NCI-H446 (cell line): ENCODE measurements around the gene METTL3.
"Not testable (repeated sequence)": the region's sequence is repeated elsewhere in the genome, so short reads cannot be mapped to it uniquely, and the experiment has no call there.

ENCODE experiments used
- DNase-seq, 2 experiments: peaks; one replicate each; lab custom pipeline; 2025; lab: John Stamatoyannopoulos, UW

METTL3 gene

GRCh38 chr14:21510735-21511657 is at the start of gene METTL3:
Gene METTL3 (minus strand): TSS chr14:21511340. CDS start chr14:21511223, 117 bp downstream.
- peak; percentile 96 to 99 for DNase-seq

GRCh38 chr14:21558703-21559170 is 47.6 kb upstream of the METTL3 start:
- DNase-seq: no peak

GRCh38 chr14:21557084-21557901 is 46.2 kb upstream of the METTL3 start:
- DNase-seq: peak; percentile 88 to 93

GRCh38 chr14:21556378-21557083 is 45.4 kb upstream of the METTL3 start:
- DNase-seq: no peak

- DNase-seq: no peak
Measured at GRCh38 chr14:21553266-21553665, 42.1 kb upstream of the METTL3 start.

GRCh38 chr14:21544588-21544987 is 33.4 kb upstream of the METTL3 start:
- DNase-seq: not testable (repeated sequence)

- peak in 1 of 2 experiments; percentile 49 for DNase-seq
Measured at GRCh38 chr14:21543963-21544362, 32.8 kb upstream of the METTL3 start.

GRCh38 chr14:21543521-21543960 is 32.4 kb upstream of the METTL3 start:
- DNase-seq: peak in 1 of 2 experiments; percentile 59

- DNase-seq: no peak
Measured at GRCh38 chr14:21541413-21542074, 30.4 kb upstream of the METTL3 start.

- DNase-seq: no peak
Measured at GRCh38 chr14:21539189-21539940, 28.2 kb upstream of the METTL3 start.

GRCh38 chr14:21537090-21537424 is 25.9 kb upstream of the METTL3 start:
- no peak for DNase-seq

GRCh38 chr14:21536418-21537089 is 25.4 kb upstream of the METTL3 start:
- no peak for DNase-seq

GRCh38 chr14:21535545-21536417 is 24.6 kb upstream of the METTL3 start:
- DNase-seq: no peak

- DNase-seq: no peak
Measured at GRCh38 chr14:21534576-21534975, 23.4 kb upstream of the METTL3 start.

GRCh38 chr14:21533294-21533693 is 22.2 kb upstream of the METTL3 start:
- no peak for DNase-seq

- no peak for DNase-seq
Measured at GRCh38 chr14:21529515-21529914, 18.4 kb upstream of the METTL3 start.

- DNase-seq: no peak
Measured at GRCh38 chr14:21528381-21529348, 17.5 kb upstream of the METTL3 start.

GRCh38 chr14:21527318-21527679 is 16.2 kb upstream of the METTL3 start:
- DNase-seq: no peak
